Measurements from ENCODE around the gene MAP3K7.

MAP3K7 gene

DNA sequence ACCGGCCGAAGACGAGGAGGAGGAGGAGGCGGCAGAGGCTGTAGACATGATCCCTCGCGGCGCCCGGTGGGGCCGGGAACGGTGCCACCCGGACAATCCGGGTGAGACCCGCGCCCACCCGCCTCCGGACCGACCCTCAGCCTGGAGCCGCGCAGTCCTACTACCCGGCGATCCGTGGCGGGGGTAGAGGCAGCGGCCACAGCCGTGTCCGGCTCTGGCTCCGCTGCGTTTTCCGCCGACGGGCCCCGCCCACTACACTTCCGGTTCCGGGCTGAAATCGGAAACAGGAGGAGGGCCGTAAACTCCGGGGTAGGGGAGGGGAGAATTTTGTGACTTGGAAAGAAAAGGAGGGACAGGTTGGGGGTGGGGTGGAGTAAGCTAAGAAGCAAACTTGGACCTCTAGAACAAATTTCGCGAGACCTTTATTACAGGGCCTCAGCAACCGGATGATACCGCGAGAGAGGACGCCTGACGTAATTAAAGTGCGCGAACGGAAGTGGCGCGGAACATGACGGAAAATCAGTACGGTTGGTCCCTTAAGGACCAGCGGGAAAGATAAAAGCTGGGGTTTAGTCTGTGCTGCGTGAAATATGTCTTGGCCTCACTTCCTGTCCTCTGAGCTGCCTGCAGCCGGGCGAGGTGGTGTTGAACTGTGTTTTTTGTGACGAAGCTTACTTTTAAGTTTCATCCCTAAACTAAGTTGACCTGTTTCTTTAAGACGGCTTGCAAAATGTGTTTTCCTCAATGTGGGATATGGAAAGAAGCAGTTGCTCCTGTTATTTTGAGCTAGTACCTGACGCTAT is at the start of gene MAP3K7:
TSS of gene MAP3K7 (minus strand) at position 237 of the 803 bp plus-strand sequence. CDS start at position 48, 189 bp downstream.
- peak; percentile 92 for DNase-seq (ENCODE audit: low read depth)

DNA sequence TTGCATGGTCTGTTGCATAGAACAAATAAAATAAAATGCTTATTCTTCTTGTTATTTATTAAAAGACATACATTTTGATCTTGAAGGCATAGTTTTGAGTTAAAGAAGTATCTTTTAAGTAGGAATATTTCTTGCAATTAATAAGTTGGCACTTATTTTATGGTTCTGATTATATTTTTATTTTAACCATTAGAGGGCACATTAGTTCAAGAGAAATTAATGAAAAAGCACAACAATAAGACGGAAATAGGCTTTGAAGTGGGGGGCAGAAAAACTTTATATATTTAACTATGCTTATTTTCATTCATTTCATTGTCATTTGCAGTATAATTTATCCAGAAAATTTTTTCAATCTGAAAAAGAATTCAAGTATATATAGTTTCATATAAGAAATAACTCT is 44.2 kb upstream of the MAP3K7 start:
- DNase-seq (ENCODE audit: low read depth) = no peak

DNA sequence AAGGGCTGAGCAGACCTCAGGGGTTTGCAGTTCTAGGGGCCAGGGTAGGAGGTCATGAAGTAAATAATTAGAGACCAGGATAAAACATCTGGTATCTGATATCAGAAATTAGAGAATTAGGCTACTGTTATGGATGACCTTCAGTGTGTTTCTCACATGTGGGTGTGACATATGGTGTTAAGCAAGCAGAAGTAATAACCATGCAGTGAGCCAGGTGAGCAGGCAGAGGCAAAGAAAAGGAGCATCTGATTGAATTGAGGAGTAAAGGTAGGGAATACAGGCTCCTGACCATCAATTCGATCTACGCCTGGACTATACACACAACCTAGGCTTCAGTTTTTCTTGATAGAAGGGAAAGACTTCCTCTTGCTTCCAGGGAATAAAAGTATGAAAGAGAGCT is 34.7 kb upstream of the MAP3K7 start:
- DNase-seq (ENCODE audit: low read depth) = no peak

DNA sequence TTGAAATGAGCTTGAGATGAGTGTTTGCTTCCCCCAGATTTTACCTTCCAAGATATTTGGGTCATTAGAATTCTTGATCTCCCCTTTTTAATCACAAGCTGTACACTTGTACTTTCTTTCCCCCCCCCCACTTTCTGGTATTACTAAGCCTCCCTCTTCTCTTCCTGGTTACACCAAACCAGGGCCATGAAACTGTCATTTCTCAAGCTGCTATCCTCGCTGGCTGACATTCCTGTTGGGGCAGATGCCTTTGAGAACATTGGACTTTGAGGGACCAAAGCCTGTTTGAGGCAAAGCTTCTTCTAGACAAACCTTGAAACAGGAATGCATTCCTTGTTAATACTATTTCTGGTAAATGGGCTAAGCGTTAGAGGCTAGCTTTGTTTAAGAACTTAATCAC is 32.3 kb upstream of the MAP3K7 start:
- no peak for DNase-seq (ENCODE audit: low read depth)

DNA sequence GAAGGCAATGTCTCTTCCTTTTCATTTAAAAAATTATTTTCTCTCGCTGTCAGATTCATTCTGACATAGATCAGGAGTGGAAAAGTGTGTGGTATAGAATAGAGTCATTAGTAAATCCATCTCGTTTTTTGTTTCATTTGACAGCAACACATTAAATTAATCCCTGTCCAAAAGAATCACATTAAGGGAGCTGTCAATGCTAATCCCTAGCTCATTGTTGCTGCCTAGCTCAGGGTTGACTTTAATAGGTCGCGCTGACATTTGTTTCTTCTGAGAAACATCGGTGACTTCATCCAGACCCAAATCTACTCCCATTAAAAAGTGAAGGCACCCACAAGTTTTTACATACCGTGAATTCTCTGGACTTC is 25.4 kb upstream of the MAP3K7 start:
- no peak for DNase-seq (ENCODE audit: low read depth)

DNA sequence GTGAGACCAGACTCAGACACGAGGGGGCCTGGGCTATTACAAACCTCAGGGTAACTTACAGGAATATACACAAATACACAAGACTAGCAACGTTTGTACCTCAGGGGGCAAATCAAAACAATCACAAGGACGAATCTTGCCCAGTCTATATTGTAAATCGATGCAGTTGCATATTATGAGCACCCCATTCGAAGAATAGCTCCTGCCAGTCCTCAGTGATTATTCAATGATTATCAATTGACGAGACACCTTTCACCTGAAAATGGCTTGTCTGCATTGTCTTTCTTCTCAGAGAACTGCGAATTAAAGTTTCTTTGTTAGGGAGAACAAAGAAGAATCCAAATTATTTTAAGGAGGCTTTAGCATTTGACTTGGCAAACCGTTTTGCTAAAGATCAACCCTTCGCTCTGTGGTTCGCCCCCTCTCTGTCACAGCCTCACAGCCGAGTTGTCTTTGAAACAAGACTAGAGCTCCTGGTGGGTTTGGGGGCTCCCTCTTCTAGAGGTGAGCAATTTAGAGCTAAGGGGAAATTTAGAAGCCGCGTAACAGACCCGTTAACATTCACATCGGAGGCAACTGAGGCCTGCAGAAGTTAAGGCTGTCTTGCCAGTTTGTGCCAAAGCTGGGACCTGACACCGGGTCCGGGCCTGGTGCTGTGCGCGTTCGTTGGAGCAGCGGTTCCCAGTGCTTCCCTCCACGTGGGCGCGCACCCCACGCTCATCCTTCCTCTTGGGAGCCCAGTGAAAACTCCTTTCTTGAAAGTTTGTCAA is 24.9 kb upstream of the MAP3K7 start:
- no peak for DNase-seq (ENCODE audit: low read depth)

DNA sequence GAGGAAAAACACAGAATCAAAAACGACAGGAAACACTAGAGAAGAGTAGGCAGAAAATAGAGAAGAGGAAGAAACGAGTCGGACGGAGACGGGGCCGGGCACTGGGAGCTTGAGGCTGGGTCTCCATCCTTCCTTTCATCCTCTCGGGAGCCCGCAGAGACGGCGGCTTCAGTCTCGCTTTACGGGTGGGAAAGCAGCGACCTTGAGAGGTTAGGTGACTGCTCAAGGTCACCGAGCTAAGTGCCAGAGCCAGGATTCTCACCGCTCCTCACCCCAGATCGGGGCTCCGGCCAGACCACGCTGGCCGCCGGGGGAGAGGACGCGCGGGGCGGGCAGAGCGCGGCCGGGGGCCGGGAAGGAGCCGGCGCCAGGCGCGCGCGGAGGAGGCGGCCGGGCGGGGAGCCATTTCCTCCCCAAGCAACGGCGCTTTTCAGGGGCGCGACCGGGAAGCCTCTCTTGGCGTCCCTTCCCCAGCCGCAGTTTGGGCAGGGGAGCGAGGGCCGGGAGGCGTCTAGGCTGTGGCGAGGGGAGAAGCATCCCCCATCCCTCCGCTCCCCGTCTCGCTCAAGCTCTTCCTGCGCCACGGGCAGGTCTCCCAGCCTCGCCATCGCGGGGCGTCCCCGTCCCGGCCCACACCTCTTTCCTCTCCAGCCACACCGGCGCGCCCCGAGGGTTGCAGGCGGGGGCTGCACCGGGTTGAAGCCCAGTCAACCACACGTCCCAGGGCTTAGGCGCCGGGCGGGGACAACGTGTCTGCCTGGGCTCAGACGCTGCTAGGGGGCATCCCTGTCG is 24.1 kb upstream of the MAP3K7 start:
- DNase-seq (ENCODE audit: low read depth) = no peak

DNA sequence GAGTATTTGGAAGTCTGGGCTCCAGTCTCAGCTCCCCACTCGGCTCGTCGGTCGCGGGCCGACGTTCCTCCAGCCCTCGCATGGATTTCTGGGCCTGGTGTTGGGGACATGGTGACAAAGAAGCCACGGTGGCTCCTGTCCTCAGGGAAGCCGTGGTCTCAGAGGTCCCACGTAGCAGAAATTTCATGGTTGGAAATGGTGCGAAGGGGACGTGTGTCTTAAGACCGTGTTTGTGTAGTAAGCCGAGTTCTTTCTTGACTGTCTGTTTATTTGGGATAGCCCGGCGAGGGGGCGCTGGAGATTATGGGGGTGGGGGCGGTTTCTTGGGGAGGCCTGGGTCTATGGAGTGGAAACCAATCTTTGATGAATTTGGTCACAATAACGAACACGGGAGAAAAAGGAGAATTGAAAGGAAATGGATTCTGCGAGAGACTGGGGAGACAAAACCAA is 23.5 kb upstream of the MAP3K7 start:
- DNase-seq (ENCODE audit: low read depth) = no peak

DNA sequence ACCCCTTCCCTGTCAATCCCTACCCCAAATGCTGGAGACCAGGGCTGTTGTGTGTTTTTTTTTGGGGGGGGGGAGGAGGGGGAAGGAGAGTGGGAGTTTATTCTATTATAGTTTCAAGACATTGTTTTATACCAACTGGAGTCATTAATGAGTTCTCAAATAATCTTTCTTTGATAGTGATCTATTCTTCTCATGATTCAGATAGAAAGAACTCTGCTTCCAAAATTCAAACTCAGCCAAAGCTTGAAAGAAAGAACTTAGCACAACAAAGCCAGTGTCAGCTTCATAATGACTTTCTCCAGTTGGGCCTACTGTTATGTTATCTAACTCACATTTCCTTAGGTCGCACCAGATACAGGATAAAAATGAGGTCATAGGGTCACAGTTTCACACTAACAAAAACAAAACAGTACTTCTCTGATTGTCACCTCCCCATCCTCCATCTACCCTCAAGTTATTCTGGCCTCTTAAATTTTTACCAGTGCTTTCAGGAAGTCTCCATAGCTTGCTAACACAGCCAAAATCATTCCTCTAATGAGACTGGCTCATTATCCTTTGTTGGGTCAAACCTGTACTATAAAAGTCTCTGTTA is 19.0 kb upstream of the MAP3K7 start:
- no peak for DNase-seq (ENCODE audit: low read depth)

DNA sequence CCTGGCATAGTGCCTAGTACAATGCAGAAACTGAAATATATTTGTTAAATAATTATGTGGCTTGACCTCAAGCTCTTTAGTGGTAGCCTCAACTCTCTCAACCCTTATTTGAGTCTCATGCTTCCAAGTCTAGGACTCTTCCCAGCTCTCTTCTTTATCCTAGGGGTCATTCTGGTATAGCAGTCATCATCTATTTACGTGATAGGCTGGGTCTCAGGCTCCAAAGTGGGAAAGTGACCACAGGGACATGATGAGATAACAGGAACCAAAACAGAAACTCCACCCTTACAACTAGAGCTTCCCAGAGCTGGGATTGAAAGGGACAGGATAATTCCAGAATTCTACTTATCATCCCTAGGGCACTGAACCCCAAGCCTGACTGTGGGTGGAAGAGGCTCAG is 17.7 kb upstream of the MAP3K7 start:
- DNase-seq (ENCODE audit: low read depth) = no peak

DNA sequence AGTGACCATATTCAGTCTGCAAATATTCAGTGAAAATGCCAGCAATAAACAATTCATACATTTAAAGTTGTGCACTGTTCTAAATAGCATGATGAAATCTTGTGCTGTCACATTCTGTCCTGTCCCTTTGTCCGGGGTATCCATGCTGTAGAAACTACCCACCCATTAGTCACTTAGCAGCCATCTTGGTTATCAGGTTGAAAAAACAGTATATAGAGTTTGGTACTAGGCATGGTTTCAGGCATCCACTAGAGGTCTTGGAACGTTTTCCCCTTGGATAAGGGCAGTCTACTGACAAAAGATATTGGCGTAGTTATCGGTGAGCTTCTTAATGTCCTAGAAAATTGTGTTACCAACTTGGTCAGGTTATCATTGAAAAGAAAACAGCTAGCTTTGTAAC is 12.3 kb upstream of the MAP3K7 start:
- no peak for DNase-seq (ENCODE audit: low read depth)

DNA sequence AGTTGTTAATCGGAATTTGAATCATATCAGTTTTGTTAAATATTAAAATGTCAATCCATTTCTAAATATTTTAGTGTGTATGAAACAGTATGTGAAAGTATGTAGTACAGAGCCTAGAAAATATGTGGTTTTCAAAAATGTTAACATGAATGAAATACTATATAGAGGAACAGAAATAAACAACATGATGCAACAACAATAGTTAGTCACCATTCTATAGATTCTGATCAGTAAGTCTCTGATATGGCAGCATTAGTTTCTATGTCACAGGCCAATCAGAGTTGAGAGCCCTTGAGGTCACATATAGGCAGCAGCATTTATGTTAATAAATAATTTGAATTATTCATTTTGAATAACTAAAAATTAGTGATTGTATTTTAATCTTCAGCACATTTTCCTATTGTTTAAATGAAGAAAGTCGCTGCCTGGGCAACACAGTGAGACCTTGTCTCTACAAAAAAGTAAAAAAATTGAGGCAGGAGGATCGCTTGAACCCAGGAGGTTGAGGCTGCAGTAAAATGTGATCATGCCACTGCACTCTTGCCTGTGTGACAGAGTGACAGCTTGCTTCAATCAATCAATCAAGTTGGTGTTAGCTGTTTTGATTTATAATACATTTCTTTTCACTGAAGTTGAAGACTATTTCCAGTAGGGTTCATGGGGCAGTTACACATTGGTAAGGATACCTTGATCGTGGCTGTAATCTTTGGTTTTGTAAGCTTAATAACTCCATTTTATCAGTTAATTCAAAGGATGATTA is 11.5 kb upstream of the MAP3K7 start:
- no peak for DNase-seq (ENCODE audit: low read depth)

DNA sequence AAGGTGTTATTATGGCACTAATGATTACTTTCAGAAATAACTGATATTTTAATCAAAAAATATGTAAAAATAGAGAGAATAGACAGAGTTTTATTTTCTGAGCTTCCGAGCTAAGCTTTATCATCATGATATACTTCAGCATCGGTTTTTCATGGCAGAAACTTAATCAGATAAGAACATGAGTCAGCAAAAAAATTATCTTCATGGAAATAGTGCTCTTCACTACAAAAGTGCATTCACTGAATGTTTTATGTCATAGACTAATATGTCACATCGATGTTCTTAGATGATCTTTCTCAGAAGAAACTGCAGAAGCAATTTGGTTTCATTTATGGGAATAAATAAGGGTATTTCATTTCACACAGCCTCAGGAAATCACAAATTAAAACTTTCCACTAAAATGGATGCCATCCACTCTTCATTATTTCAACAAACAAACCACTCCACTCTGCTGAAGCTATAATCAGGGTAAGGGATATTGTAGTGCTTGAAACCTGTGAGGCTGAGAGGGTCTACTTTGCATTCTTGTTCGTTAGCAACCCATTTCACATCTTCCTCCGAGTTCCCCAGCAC is 10.2 kb upstream of the MAP3K7 start:
- DNase-seq (ENCODE audit: low read depth) = no peak

DNA sequence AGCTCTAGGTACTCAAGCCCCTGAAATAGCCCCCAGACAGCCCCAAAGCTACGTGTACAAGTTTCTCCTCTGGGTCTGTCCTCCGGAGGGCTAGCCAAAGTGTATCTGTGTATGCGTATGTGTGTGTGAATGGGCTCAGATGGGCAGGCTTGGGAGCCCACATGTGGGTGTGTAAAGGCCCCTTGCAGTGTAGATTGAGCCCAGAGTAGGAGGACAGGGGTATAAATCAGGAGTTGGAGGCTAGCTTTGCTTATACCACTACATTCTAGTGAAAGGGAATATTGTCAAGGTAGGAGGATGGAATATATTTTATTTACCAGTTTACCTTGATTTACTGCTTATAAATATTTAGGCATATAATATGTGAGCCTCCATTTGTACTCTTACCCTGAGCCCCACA is 9.0 kb upstream of the MAP3K7 start:
- DNase-seq (ENCODE audit: low read depth) = no peak

DNA sequence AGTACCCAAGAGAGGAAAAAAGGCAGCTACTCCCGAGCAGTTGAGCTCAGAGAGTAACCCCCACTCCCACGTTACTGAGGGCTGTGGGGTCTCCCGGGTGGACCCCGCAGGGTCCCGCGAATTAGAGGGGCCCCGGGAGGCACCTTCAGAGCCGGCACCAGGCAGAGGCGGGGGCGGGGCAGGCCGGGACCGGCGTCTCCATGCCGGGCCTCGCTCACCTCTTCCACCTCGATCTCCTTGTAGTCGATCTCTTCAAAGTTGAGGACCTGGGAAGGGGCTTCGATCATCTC is 381 bp downstream of the MAP3K7 start:
- peak; percentile 11 for DNase-seq (ENCODE audit: low read depth)

DNA sequence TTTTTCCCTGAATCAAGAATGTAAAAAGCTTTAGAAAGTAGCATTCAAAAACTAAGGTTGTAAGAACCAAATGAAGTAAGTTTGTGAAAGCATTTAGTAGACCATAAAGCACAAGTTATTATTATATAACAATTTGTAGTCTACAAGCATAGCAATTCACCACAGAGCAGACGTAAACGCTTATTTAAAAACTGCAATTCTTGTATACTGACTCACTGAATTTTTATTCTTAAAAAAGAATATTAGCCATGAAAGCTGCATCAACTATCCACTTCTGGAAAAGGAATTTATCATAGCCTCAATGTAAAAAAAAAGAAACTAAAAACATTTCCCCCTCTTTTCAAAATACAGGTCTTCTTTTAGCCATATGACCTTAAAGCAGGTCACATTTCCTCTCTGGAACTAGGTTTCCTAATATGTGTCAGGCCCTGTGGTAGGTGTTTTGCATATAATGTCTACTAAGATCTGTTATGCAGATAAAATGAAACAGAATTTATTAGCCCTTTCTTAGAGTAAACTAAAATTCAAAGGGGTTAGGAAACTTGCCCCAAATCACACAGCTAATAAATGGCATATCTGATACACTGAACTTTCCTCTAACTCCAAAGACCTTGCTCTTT is 2.1 kb downstream of the MAP3K7 start:
- DNase-seq (ENCODE audit: low read depth) = no peak

DNA sequence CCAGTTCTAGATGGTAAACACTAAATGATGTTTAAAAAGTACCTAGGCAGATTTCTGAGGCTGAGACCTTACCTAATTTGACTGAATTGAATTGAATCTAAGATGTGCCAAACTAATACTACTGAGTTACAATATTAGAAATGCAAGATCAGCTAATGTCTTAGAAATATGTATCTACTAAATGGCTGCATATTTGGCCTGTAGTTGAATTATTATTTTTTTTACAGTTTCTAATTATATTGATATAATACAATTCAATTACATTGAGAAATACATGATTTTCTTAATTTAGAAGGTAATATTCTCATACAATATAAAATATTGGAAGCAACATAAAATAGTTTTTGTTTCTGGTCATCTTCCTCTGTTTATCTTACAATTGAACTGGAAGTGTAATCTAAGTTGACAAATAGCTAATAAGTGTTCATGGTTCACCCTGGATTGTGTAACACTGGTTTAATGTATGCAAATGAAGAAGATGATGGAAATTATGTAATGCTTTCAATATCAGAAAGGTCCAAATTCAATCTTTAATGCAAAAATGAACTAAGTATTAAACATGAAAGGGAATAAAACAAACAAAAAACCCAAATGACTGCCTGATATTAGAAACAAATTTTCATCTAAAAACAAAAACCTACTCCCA is 2.9 kb downstream of the MAP3K7 start:
- no peak for DNase-seq (ENCODE audit: low read depth)

DNA sequence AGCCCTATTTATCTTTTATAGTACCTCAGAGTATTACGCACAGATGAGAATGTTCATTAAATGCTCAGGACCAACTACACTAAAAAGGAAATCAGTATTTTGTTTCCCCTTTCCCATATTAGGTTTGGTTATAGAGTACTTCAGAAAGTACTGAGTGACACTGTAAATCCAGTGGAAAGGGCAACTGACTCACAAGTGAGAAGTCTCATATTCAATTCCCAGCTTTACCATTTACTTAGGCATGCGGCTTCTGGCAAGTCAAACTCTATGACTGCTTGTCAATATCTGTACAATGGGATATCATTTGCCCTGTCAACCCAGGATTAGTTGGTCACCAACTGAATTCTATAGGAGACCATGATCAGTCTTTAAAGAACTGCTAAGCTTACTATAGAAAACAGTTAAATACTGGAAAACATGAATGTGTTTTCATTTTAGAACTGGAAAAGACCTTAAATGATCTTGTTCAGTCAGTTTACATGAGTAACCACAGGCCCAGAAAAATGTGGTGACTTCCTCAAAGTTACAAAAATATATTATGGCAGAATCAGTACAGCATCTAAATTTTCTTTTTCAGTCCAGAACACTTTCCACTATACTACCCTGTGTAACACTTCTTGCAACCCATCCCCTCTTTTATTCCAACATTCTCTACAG is 3.6 kb downstream of the MAP3K7 start:
- no peak for DNase-seq (ENCODE audit: low read depth)

DNA sequence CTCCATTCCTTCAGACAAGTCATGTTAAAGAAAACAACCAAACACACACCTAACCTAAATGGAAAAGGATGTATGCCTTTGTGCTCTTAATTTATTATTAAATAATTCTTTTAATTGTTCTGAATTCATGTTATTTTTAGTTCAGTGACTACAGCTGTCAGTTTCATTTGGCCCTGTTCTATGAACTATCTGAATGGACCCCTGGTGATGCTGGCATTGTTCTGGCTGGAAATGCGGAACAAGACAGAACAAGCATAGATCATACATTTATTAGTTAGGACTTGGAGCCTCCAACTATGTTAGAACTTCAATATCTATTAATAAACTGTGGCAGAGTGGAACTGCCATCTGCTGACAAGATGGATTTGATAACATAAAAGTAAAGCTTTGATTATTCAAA is 5.7 kb downstream of the MAP3K7 start:
- DNase-seq (ENCODE audit: low read depth) = no peak

All from stimulated activated CD8-positive, alpha-beta memory T cell treated with anti-CD3 and anti-CD28 coated beads, Interleukin-15, amount 100 ng/mL, for 1 hour (primary cell).